Parathyroid adenoma (tissue), 2 donors: ENCODE measurements around the gene USP24.
"Not testable (repeated sequence)": the region's sequence is repeated elsewhere in the genome, so short reads cannot be mapped to it uniquely, and the experiment has no call there.

Source experiments
- H2AFZ ChIP-seq: fragments of 300-600 bp; sonication (generic); one replicate; pipeline ENCODE4 v1.7.0; 2017; ENCODE audit warnings: antibody characterized with exemption, mild to moderate bottlenecking
- H3K27ac ChIP-seq: fragments of 300-600 bp; sonication (generic); one replicate; pipeline ENCODE4 v1.7.0; 2017
- H3K27me3 ChIP-seq: fragments of 300-600 bp; sonication (generic); one replicate; pipeline ENCODE4 v1.7.0; 2017; ENCODE audit warnings: low read length; ENCODE audit not compliant: control insufficient read depth, insufficient read depth
- H3K36me3 ChIP-seq: fragments of 300-600 bp; sonication (generic); one replicate; pipeline ENCODE4 v1.7.0; 2017; ENCODE audit warnings: low read length; ENCODE audit not compliant: control insufficient read depth, insufficient read depth
- H3K4me1 ChIP-seq: fragments of 300-600 bp; sonication (generic); one replicate; pipeline ENCODE4 v1.7.0; 2017; ENCODE audit warnings: control low read depth
- H3K4me2 ChIP-seq: fragments of 300-600 bp; sonication (generic); one replicate; pipeline ENCODE4 v1.7.0; 2017; ENCODE audit warnings: low read length
- H3K4me3 ChIP-seq: fragments of 300-600 bp; sonication (generic); one replicate; pipeline ENCODE4 v1.7.0; 2017; ENCODE audit warnings: low read depth, low read length
- H3K79me2 ChIP-seq: fragments of 300-600 bp; sonication (generic); one replicate; pipeline ENCODE4 v1.7.0; 2017; ENCODE audit warnings: control low read depth
- H3K9ac ChIP-seq: fragments of 300-600 bp; sonication (generic); one replicate; pipeline ENCODE4 v1.7.0; 2017; ENCODE audit warnings: mild to moderate bottlenecking
- H3K9me3 ChIP-seq: fragments of 300-600 bp; sonication (generic); one replicate; pipeline ENCODE4 v1.7.0; 2017; ENCODE audit warnings: low read length; ENCODE audit not compliant: control insufficient read depth
- CTCF ChIP-seq: fragments of 300-600 bp; sonication (generic); IDR thresholded peaks from one replicate; pipeline ENCODE4 v1.7.0; 2017; ENCODE audit warnings: antibody characterized with exemption, mild to moderate bottlenecking
- donor health status: primary hyperparathyroidism.

USP24 gene

GRCh38 chr1:55231745-55232144, 16.6 kb upstream of the USP24 start:
- Histone ChIP-seq H3K27me3 (no peaks in the 10 kb centered on the region), H3K79me2 (no peaks in the 10 kb centered on the region), H3K27ac (no peak overlapping the region), H3K4me3 (no peak overlapping the region), H3K36me3 (no peaks in the 10 kb centered on the region), H3K9me3 (no peaks in the 10 kb centered on the region), H3K4me1 (no peaks in the 10 kb centered on the region), H3K9ac (no peak overlapping the region), H2AFZ (no peak overlapping the region), H3K4me2 (no peak overlapping the region)
- TF ChIP-seq CTCF, result no peak

- no peaks in the 10 kb centered on the region for H3K9me3 ChIP-seq
- no peak overlapping the region for H2AFZ ChIP-seq
- H3K27ac ChIP-seq, result no peak overlapping the region
- no peak overlapping the region for H3K4me3 ChIP-seq
- no peaks in the 10 kb centered on the region for H3K36me3 ChIP-seq
- no peaks in the 10 kb centered on the region for H3K79me2 ChIP-seq
- H3K27me3 ChIP-seq, result no peaks in the 10 kb centered on the region
- H3K4me2 ChIP-seq, result no peak overlapping the region
- no peaks in the 10 kb centered on the region for H3K4me1 ChIP-seq
- no peak for TF ChIP-seq CTCF
- no peak overlapping the region for H3K9ac ChIP-seq
Measured at GRCh38 chr1:55230659-55231058, 15.5 kb upstream of the USP24 start.

GRCh38 chr1:55229726-55230125, 14.6 kb upstream of the USP24 start:
- H3K27me3 ChIP-seq, H3K9me3 ChIP-seq, H3K27ac ChIP-seq, H3K4me1 ChIP-seq, H3K79me2 ChIP-seq, H3K4me2 ChIP-seq, H3K36me3 ChIP-seq, H2AFZ ChIP-seq, H3K9ac ChIP-seq, H3K4me3 ChIP-seq: not testable (repeated sequence)

GRCh38 chr1:55225228-55225627, 10.1 kb upstream of the USP24 start:
- Histone ChIP-seq H3K4me3 (no peak overlapping the region), H3K4me1 (no peaks in the 10 kb centered on the region), H3K79me2 (no peaks in the 10 kb centered on the region), H3K27me3 (no peaks in the 10 kb centered on the region), H3K36me3 (no peaks in the 10 kb centered on the region), H3K9ac (no peak overlapping the region), H3K27ac (no peak overlapping the region), H2AFZ (no peak overlapping the region), H3K9me3 (no peaks in the 10 kb centered on the region), H3K4me2 (no peak overlapping the region)
- TF ChIP-seq CTCF, result no peak

GRCh38 chr1:55224729-55225128, 9.6 kb upstream of the USP24 start:
- H3K9me3 ChIP-seq, result no peaks in the 10 kb centered on the region
- TF ChIP-seq CTCF, result no peak
- H3K4me1 ChIP-seq, result no peaks in the 10 kb centered on the region
- H2AFZ ChIP-seq, result no peak overlapping the region
- no peak overlapping the region for H3K9ac ChIP-seq
- no peak overlapping the region for H3K27ac ChIP-seq
- no peaks in the 10 kb centered on the region for H3K27me3 ChIP-seq
- no peak overlapping the region for H3K4me3 ChIP-seq
- H3K36me3 ChIP-seq, result no peaks in the 10 kb centered on the region
- no peak overlapping the region for H3K4me2 ChIP-seq
- no peaks in the 10 kb centered on the region for H3K79me2 ChIP-seq
